GM12878 (cell line): Measurements from ENCODE around the gene NTM.

ENCODE experiments used
- BACH1 ChIP-seq: fragments of 450-650 bp; IDR thresholded peaks from 2 replicates; pipeline ENCODE4 v1.6.1; 2017; ENCODE audit warnings: mild to moderate bottlenecking, borderline replicate concordance
- CBX5 ChIP-seq: sonication (generic); IDR thresholded peaks from 2 replicates; pipeline ENCODE4 v1.6.1; 2016; ENCODE audit warnings: low read depth, moderate library complexity, mild to moderate bottlenecking, inconsistent platforms
- EP300 ChIP-seq, 2 experiments: fragments of 150-350 bp in 1 of 2; IDR thresholded peaks; 2 replicates each; pipeline ENCODE4 v1.6.1; 2011 to 2012; ENCODE audit warnings: low read depth in 2 of 2, low read length in 2 of 2, borderline replicate concordance in 1 of 2, improper control_type of control experiment in 1 of 2, inconsistent platforms in 1 of 2; ENCODE audit not compliant: control insufficient read depth in 1 of 2
- MYC ChIP-seq: IDR thresholded peaks from 2 replicates; pipeline ENCODE4 v1.6.1; 2011; ENCODE audit warnings: mild to moderate bottlenecking, low read length, moderate library complexity, inconsistent platforms; ENCODE audit not compliant: insufficient read depth, insufficient replicate concordance, insufficient read length, severe bottlenecking
- NFYB ChIP-seq: IDR thresholded peaks from 2 replicates; pipeline ENCODE4 v1.6.1; 2011; ENCODE audit warnings: low read depth, mild to moderate bottlenecking, low read length, improper control_type of control experiment, moderate library complexity; ENCODE audit not compliant: insufficient read depth
- REST ChIP-seq: IDR thresholded peaks from 2 replicates; pipeline ENCODE4 v1.6.1; 2012; ENCODE audit warnings: mild to moderate bottlenecking, low read depth, low read length
- YY1 ChIP-seq: IDR thresholded peaks from 2 replicates; pipeline ENCODE4 v1.6.1; 2011; ENCODE audit warnings: low read depth, mild to moderate bottlenecking, low read length
- ZNF384 ChIP-seq: IDR thresholded peaks from 2 replicates; pipeline ENCODE4 v1.6.1; 2012; ENCODE audit warnings: low read depth, mild to moderate bottlenecking, low read length, improper control_type of control experiment, borderline replicate concordance

DNA sequence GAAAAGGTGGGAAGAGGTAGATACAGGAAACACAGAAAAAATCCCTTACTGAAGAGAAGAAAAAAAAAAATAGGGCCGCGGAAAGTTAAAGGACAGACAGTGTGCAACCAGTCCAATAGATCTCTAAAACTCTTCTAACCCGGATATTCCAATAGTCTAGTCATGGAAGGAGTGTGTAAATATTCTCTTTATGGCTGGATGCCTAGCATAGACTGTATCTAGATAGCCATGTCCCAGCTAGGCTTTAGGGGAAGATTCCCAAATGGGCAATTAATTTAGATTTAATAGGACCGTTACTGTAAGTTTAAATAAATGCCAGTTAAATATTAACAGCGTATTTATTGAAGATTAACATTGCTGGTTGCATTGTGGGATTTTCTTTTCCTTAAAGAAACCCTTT lies 532.7 kb downstream of the NTM start:
- no peak for TF ChIP-seq CBX5
- TF ChIP-seq REST = no peak
- TF ChIP-seq YY1 = no peak
- TF ChIP-seq MYC = no peak
- TF ChIP-seq ZNF384 = no peak
- no peak for TF ChIP-seq BACH1
- TF ChIP-seq EP300 (IDR thresholded peaks at IDR 0.05; ENCODE audit: borderline replicate concordance in 1 of 2, control insufficient read depth in 1 of 2, low read depth in 2 of 2, low read length in 2 of 2) = no peak
- no peak for TF ChIP-seq NFYB
